Sigmoid colon (tissue), 4 donors: ENCODE results near the gene EIF3F.

Source experiments
- CTCF ChIP-seq, 4 experiments: fragments of 450-650 bp in 3 of 4; fragments of 200-600 bp in 1 of 4; IDR thresholded peaks; one replicate each; pipeline ENCODE4 v1.5.1; 2016 to 2019; ENCODE audit warnings: antibody characterized with exemption in 4 of 4, mild to moderate bottlenecking in 3 of 4, moderate library complexity in 2 of 4
- POLR2AphosphoS5 ChIP-seq, 4 donors: sonication (generic); formaldehyde crosslinking; IDR thresholded peaks; one replicate each; pipeline ENCODE4 v1.6.1; 2017; ENCODE audit warnings: antibody characterized with exemption in 4 of 4

- TF ChIP-seq CTCF (IDR thresholded peaks at IDR 0.05) (no peak), POLR2AphosphoS5 (IDR thresholded peaks at IDR 0.05) (no peak)
Measured at GRCh38 chr11:7973011-7973410, 14.1 kb upstream of the EIF3F start.
